T1000 (cell line): Measurements from ENCODE around the gene STX8.
"Not testable (repeated sequence)": the region's sequence is repeated elsewhere in the genome, so short reads cannot be mapped to it uniquely, and the experiment has no call there.

Experiments used
- DNase-seq: peaks from one replicate; lab custom pipeline; 2025; ENCODE audit warnings: mixed read lengths; lab: John Stamatoyannopoulos, UW

The STX8 gene, protein sequence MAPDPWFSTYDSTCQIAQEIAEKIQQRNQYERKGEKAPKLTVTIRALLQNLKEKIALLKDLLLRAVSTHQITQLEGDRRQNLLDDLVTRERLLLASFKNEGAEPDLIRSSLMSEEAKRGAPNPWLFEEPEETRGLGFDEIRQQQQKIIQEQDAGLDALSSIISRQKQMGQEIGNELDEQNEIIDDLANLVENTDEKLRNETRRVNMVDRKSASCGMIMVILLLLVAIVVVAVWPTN

GRCh38 chr17:9575381-9576101 lies at the start of gene STX8:
Gene STX8 (minus strand): TSS chr17:9575820. CDS start chr17:9575808, 12 bp downstream.
- peak; percentile 84 for DNase-seq

DNA sequence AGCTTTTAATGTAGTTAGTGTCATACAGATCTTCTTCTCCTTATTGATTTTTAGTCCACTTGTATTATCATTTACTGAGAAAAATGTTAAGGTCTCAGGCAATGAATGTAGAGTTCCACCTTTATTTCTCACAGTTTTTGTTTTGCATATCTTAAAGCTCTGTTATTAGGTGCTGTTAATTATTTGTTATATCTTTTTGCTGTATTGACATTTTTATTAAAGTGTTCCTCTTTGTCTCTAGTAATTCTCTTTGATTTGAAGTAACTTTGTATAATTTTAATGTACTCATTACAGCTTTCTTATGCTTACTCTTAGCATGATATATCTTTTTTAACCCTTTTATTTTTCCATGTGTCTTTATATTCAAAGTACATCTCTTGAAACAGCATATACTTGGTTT lies 47.3 kb upstream of the STX8 start:
- DNase-seq: no peak

DNA sequence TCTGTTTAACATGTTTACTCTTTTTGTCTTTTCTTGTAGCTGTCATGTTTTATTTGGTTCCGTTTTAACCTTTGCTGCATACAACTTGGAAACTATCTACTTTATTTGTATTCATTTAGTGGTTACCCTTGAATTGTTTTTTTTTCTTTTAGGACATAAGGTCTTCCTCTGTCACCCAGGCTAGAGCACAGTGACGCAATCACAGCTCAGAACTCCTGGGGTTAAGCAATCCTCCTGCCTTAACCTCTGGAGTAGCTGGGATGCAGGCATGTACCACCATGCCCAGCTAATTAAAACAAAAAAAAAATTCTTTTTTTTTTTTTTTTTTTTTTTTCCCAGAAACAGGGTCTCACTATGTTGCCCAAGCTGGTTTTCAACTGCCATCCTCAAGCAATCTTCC lies 39.9 kb upstream of the STX8 start:
- DNase-seq: no peak

DNA sequence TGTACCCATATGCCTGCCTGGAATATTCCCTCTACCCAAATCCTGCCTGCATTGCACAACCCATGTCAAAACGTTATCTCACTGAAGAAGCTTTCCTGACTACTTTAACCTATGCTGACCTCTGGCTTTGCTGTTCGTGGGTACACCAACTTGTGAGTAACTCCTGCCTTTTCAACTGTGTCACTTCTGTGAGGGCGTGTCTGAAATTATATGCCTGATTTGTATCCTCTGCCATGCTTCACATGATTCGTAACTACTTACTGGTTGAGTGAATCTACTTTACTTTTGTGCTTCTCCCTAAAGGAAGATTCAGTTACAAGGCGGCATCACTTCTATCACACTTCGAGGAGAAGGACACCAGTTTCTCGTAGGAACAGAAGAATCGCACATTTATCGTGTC lies 36.4 kb upstream of the STX8 start:
- no peak for DNase-seq

GRCh38 chr17:9611557-9611956 lies 35.9 kb upstream of the STX8 start:
- DNase-seq: no peak

DNA sequence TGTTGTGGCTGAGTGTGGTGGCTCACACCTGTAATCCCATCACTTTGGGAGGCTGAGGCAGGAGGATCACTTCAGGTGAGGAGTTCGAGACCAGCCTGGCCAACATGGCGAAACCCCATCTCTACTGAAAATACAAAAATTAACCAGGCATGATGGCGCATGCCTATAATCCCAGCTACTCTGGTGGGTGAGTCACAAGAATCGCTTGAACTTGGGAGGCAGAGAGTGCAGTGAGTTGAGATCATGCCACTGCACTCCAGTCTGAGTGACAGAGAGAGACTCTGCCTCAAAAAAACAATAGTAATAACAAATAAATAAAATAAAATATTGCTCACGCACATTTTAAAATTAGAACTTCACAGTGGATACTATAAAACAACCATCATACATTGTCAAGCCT lies 31.4 kb upstream of the STX8 start:
- DNase-seq: not testable (repeated sequence)

DNA sequence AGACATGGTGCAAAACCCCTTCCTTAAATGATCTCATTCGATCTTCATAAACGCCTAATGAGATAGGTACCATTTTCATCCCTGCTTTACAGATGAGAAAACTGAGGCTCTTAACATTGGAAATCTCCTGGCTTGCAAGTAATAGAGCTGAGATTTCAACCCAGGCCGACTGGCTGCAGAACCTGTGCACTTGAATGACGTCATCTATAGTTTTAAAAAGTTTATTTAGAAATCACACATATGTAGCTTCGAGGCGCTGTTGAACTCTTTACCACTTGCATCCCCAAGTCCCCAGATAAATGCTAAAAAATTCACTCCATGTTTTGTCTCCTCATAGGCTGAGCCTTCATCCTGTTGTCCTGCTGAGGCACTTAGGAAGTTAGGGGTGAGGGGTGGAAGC lies 30.8 kb upstream of the STX8 start:
- no peak for DNase-seq

GRCh38 chr17:9604583-9604982 lies 29.0 kb upstream of the STX8 start:
- DNase-seq: not testable (repeated sequence)

DNA sequence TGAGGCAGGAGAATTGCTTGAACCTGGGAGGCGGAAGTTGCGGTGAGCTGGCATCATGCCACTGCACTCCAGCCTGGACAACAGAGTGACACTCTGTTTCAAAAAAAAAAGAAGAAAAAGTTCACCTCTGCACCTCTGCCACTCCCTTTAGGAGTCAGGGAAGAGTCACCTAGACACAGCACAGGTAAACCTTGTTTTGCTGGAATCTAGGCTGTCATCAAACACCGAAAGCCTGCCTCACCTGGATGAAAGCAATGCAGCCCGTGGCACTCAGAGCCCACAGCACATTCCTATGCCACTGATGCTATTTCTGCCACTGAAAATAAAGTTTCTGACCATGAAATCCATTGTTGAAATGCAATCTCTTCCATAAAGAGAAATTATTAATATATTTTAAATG lies 23.0 kb upstream of the STX8 start:
- DNase-seq: no peak

DNA sequence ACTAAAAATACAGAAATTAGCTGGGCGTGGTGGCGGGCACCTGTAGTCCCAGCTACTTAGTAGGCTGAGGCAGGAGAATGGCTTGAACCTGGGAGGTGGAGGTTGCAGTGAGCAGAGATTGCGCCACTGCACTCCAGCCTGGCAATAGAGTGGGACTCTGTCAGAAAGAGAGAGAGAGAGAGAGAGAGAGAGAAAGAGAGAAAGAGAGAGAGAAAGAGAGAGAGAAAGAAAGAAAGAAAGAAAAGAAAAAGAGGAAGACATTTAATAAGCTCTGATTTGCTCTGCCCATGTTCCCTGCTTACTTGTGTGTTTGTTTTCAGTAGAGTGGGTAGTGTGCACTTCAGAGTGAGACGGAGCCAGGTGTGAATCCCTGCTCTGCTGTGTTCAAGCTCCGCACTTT lies 22.0 kb upstream of the STX8 start:
- not testable (repeated sequence) for DNase-seq

- no peak for DNase-seq
Measured at GRCh38 chr17:9594065-9594464, 18.4 kb upstream of the STX8 start.

- DNase-seq: no peak
Measured at GRCh38 chr17:9587969-9588656, 12.5 kb upstream of the STX8 start.

DNA sequence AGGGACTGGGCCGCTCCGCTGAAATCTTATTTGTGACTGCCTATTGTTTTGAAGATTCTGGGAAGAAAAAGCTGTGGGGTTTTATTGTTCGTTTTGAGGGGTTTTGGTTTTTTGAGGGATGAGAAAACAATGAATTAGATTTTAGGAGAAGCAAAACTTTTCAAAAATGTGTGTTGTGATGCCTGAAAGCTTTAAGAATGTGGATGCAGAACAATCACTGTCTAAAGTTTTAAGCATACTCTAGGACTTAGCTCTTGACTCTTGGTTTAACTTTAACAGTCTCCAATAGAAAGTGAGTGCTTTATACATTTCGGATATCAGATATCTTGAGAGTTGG lies 1.7 kb upstream of the STX8 start:
- no peak for DNase-seq

DNA sequence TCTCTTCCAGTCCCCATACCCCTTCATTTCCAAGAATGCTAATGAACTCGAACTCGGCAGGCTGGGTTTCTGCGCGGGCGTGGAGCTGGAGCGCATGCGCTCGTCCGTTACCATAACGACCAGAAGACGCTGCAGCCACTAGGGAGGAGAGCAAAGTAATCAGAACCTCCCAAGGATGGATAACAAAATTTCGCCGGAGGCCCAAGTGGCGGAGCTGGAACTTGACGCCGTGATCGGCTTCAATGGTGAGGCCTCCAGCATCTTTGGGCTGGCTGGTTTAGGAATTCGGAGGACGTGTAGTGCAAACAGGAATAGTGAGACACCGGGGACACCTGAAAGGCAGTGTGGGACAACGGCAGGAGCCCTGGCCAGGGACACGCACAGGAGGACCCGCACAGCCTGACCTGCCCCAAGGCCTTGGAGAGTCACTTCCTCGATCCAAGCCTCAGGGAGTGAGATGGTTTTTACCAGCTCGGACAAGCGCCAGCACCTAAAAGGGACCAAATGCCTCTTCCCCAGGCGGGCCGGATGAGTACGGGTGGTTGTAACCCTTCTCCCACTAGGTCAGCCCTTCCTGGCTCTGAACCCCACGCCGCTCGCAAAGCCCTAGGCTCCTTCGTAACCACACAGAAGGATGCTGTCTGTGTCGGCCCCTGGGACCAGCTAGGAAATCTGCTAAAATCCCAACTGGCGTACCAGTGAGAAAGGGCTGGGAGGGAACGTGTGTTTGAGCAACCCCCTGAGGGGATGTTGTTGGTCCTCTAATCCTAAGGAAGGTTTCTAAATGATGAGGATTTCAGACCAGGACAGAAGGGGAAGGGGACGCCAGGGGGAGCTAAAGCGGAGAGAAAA lies 1.1 kb upstream of the STX8 start, which contains the start of gene CFAP52:
TSS of gene CFAP52 (plus strand) at position 122 of the 852 bp plus-strand sequence. CDS start at position 176, 54 bp downstream.
- DNase-seq: peak; percentile 69

DNA sequence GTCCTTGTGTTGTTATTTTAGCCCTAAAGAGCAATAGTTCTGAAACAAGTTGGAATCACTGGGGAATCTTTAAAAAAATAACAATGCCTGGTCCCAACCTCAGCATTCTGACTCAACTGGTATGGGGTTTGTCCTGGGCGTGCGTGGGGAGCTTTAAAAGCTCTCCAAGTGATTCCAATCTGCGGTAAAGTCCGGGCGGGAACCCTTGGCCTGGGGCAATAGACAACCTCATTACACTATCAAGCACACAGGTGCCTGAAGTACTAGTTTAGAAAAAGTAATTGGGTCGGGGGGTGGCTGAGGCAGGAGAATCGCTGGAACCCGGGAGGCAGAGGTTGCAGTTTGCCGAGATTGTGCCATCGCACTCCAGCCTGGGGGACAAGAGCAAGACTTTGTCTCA lies 4.4 kb downstream of the STX8 start:
- DNase-seq: no peak

DNA sequence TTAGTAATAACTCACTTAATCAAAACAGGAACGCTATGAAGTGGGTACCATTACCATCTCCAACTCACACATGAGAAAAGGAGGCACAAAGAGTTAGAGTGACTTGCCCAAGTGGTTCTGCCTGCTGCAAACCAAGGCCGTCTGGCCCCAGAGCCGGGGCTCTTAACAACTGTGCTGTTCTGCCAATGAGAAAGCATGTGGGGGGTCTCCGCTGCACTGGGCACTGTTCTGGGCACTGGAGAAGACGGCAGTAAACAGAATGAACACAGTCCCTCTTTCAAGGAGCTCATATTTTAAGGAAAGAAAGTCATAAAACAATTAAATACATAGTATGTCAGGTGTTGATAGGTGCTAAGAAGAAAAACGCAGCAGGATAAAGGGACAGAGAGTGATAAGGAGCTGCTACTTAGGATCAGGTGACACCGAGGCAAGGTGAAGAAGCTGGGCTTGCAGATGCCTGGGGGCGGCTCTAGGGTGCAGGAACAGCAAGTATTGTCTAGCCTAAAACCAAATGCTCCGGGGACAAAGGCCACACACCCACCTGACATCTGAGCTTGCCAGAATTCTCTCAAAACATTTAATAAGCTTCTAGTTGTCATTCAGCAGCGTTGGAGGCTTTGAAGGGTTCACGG lies 6.5 kb downstream of the STX8 start:
- no peak for DNase-seq

DNA sequence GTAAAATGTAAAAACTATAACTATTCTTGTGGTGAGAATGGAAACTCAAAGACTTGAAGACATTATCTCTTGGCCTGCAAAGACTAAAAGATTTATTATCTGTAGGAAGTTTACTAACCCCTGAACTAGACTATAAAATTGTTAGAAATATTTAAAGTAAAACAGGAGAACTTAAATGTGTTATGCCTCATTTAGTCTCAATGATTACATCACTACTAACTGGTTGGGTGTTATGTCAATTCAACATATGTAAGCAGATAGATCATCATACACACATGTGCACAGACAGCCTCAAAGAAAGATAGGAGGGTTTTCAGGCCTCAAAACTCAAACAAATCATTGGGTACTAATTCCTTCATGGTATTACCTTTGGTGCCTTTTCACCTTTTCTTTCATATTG lies 7.6 kb downstream of the STX8 start:
- DNase-seq: no peak

- not testable (repeated sequence) for DNase-seq
Measured at GRCh38 chr17:9566739-9567138, 8.9 kb downstream of the STX8 start.

- DNase-seq: no peak
Measured at GRCh38 chr17:9566067-9566466, 9.6 kb downstream of the STX8 start.

- no peak for DNase-seq
Measured at GRCh38 chr17:9564104-9564503, 11.5 kb downstream of the STX8 start.

DNA sequence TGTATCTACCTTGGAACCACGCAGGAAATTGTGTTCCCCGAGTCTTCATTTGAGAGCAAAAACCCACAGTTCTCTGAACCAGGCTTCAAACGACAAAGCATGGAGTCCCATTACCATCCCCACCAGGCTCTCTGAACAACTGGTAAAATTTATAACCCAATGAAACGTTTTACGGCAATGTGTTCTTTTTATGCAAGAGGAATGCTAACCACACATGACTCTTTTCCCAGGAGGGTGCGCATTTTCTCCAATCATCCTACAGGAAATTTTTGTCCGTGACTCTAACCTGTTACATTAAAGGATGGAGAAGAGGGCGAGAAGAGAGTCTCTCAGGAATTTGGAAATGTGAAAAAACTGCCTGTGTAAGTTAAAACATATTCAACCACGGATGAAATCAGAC lies 17.8 kb downstream of the STX8 start:
- no peak for DNase-seq
